CD4-positive, alpha-beta T cell (primary cell): Measurements from ENCODE around the gene HSD17B2. TPM values are rescaled to one million over a fixed set of nuclear protein-coding genes. Genes with fewer than 3 reads are reported as not detected.

Experiments
- ATAC-seq: fragments of 200-7000 bp; cut with Tn5 transposase; one replicate; pipeline ENCODE4 v1.10.0; 2022; ENCODE audit warnings: mild to moderate bottlenecking; ENCODE audit not compliant: poor library complexity
- CTCF ChIA-PET: fragments of 350-600 bp; sonication (Branson Sonifier 250); formaldehyde crosslinking; loops from one replicate; lab custom pipeline; 2021; ENCODE audit warnings: antibody characterized with exemption, inconsistent platforms; lab: Charles Lee
- POLR2A ChIA-PET: fragments of 350-600 bp; sonication (Branson Sonifier 250); formaldehyde crosslinking; loops from one replicate; lab custom pipeline; 2021; ENCODE audit warnings: antibody characterized with exemption, inconsistent platforms; lab: Charles Lee
- DNase-seq, 14 experiments: peaks; one replicate each; pipeline ENCODE4 v3.0.0-alpha.2; 2013 to 2020; ENCODE audit warnings: mixed read lengths in 2 of 14
- H3K27ac ChIP-seq, 2 donors: one replicate each; pipeline versions ENCODE4 v1.5.1 to v1.7.0; 2013; ENCODE audit warnings: low read length in 2 of 2, low read depth in 1 of 2, mild to moderate bottlenecking in 1 of 2
- H3K27me3 ChIP-seq, 2 experiments: 1 replicate in 1 of 2; 2 replicates in 1 of 2; pipeline versions ENCODE4 v1.6.1 to v1.7.0; 2013; ENCODE audit warnings: low read length in 2 of 2, control low read depth in 1 of 2, mild to moderate bottlenecking in 1 of 2, moderate library complexity in 1 of 2; ENCODE audit not compliant: insufficient read depth in 2 of 2, control insufficient read depth in 1 of 2
- H3K36me3 ChIP-seq: one replicate; pipeline ENCODE4 v1.6.1; 2013; ENCODE audit warnings: low read length, control low read depth; ENCODE audit not compliant: insufficient read depth
- H3K4me1 ChIP-seq: one replicate; pipeline ENCODE4 v1.6.1; 2013; ENCODE audit warnings: low read length, control low read depth; ENCODE audit not compliant: insufficient read depth
- H3K4me3 ChIP-seq: one replicate; pipeline ENCODE4 v1.5.1; 2013; ENCODE audit warnings: mild to moderate bottlenecking, low read length, moderate library complexity
- H3K9me3 ChIP-seq, 2 experiments: 1 replicate in 1 of 2; 2 replicates in 1 of 2; pipeline versions ENCODE4 v1.6.1 to v1.7.0; 2013; ENCODE audit warnings: low read length in 2 of 2, mild to moderate bottlenecking in 2 of 2, control low read depth in 1 of 2, moderate library complexity in 1 of 2; ENCODE audit not compliant: control insufficient read depth in 1 of 2, insufficient read depth in 1 of 2
- H3K27ac Mint-ChIP-seq: one replicate; pipeline ENCODE4 v1.8.0; 2020; ENCODE audit warnings: mixed read lengths
- H3K27me3 Mint-ChIP-seq: one replicate; pipeline ENCODE4 v1.8.0; 2021; ENCODE audit warnings: mixed read lengths
- H3K36me3 Mint-ChIP-seq: one replicate; pipeline ENCODE4 v1.8.0; 2021; ENCODE audit warnings: low read depth, mixed read lengths
- H3K4me1 Mint-ChIP-seq: one replicate; pipeline ENCODE4 v1.8.0; 2021; ENCODE audit warnings: low read depth, mixed read lengths
- H3K4me3 Mint-ChIP-seq: one replicate; pipeline ENCODE4 v1.8.0; 2020; ENCODE audit warnings: mild to moderate bottlenecking, mixed read lengths
- H3K9me3 Mint-ChIP-seq: one replicate; pipeline ENCODE4 v1.8.0; 2020; ENCODE audit warnings: mixed read lengths
- intact Hi-C, 2 experiments: fragments of 100-400 bp; cut with DNase I in 1 of 2; cut with micrococcal nuclease in 1 of 2; formaldehyde crosslinking; loops; one replicate each; pipeline versions ENCODE4 v1.15.1 to v1.9.0; 2023 to 2025; cut with DNase I, micrococcal nuclease
- total RNA-seq, 174 experiments: library from RNA in 2 of 174; stranded (reverse) in 2 of 174; gene quantifications; one replicate each; pipeline ENCODE4 v1.2.3 and lab custom pipeline; 2021 to 2026
- TF ChIP-seq, protein P1 (sequence below): fragments of 200-600 bp; IDR thresholded peaks from one replicate; pipeline ENCODE4 v1.8.0; 2022; ENCODE audit warnings: antibody characterized with exemption, mild to moderate bottlenecking

The HSD17B2 gene
- total RNA-seq, 2 experiments from 2014 or later: not detected

DNA sequence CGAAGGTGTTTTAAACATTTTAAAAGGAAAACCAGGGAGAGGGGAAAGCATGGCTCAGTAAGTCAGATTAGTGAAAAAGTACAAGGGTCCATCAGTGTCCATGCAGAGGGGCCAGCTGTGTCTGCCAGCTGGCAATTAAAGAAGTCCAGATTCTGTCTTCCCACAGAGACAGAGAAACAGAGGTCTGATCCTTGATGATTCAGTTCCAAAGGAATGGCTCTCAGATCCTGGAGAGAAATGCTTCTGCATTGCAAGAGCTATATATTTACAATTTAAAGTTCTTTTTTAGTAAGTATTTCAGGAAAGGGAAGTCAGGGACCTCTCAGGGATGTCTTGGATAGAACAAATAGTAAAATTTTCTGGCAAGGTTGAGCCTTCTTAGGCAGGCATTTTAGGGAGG lies 56.2 kb downstream of the HSD17B2 start:
- H3K36me3 Mint-ChIP-seq: no peaks in the 10 kb centered on the region
- CTCF ChIA-PET: no interaction called here
- POLR2A ChIA-PET: no interaction called here
- no peak overlapping the region for H3K27ac Mint-ChIP-seq
- no peak overlapping the region for H3K4me3 ChIP-seq
- no peaks in the 10 kb centered on the region for H3K9me3 Mint-ChIP-seq
- intact Hi-C loops: no loop called here
- H3K27me3 Mint-ChIP-seq: no peaks in the 10 kb centered on the region
- TF ChIP-seq, protein P1, sequence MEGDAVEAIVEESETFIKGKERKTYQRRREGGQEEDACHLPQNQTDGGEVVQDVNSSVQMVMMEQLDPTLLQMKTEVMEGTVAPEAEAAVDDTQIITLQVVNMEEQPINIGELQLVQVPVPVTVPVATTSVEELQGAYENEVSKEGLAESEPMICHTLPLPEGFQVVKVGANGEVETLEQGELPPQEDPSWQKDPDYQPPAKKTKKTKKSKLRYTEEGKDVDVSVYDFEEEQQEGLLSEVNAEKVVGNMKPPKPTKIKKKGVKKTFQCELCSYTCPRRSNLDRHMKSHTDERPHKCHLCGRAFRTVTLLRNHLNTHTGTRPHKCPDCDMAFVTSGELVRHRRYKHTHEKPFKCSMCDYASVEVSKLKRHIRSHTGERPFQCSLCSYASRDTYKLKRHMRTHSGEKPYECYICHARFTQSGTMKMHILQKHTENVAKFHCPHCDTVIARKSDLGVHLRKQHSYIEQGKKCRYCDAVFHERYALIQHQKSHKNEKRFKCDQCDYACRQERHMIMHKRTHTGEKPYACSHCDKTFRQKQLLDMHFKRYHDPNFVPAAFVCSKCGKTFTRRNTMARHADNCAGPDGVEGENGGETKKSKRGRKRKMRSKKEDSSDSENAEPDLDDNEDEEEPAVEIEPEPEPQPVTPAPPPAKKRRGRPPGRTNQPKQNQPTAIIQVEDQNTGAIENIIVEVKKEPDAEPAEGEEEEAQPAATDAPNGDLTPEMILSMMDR: no peak
- H3K4me1 Mint-ChIP-seq: peaks cover 9% of the 10 kb centered on the region
- no peak overlapping the region for H3K27ac ChIP-seq
- no peak for DNase-seq
- H3K27me3 ChIP-seq: peaks cover 0 to 4% of the 10 kb centered on the region in 2 experiments
- no peaks in the 10 kb centered on the region for H3K36me3 ChIP-seq
- H3K4me1 ChIP-seq: no peaks in the 10 kb centered on the region
- ATAC-seq: no peak
- H3K9me3 ChIP-seq: no peaks in the 10 kb centered on the region
- no peak overlapping the region for H3K4me3 Mint-ChIP-seq

DNA sequence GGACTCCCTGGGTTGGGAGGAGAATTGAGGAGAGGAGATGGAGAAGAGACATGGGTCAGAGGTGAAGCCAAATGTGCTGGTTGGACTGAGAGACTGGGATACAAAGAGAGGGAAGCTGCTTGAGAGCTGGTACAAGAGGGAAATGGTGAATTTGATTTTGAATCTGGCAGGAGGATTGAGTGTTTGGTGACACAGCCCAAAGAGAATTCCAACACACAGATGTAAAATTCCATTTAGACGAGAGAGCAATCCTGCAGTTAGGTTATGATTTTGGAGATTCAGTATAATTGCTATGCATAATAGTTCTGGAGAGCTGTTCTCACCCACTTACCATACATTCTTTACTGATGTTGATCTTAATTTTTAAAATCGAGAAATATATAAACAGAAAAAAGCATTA lies 57.7 kb downstream of the HSD17B2 start:
- ChIA-PET CTCF (no interaction called here), POLR2A (no interaction called here)
- Mint-ChIP-seq H3K36me3 (no peaks in the 10 kb centered on the region), H3K4me3 (no peak overlapping the region), H3K27ac (no peak overlapping the region), H3K9me3 (no peaks in the 10 kb centered on the region), H3K4me1 (peaks cover 9% of the 10 kb centered on the region), H3K27me3 (no peaks in the 10 kb centered on the region)
- Histone ChIP-seq H3K4me3 (no peak overlapping the region), H3K36me3 (no peaks in the 10 kb centered on the region), H3K9me3 (no peaks in the 10 kb centered on the region), H3K27me3 (peaks cover 0 to 4% of the 10 kb centered on the region in 2 experiments), H3K4me1 (no peaks in the 10 kb centered on the region), H3K27ac (no peak overlapping the region)
- DNase-seq (no peak), ATAC-seq (no peak)
- intact Hi-C loops: no loop called here
- TF ChIP-seq, protein P1: no peak

DNA sequence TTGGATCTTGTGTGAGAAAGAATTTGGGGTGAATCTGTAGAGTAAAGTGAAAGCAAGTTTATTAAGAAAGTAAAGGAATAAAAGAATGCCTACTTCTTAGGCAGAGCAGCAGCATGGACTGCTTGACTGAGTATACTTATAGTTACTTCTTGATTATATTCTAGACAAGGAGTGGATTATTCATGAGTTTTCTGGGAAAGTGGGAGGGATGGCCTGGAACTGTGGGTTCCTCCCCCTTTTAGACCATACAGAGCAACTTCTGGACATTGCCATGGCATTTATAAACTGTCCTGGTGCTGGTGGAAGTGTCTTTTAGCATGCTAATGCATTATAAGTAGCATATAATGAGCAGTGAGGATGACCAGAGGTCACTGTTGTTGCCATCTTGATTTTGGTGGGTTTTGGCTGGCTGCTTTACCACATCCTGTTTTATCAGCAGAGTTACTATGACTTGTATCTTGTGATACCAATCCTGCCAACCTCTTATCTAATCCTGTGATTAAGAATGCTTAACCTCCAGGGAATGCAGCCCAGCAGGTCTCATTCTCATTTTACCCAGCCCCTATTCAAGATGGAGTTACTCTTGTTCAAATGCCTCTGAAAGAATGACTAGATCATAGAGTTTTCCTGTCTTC lies 58.7 kb downstream of the HSD17B2 start:
- POLR2A ChIA-PET: interaction anchor here (1.2 kb wide), 1 partner anchor 76 kb away, joined by 3 read pairs; the partner anchor contains the start of gene MPHOSPH6
- no peak overlapping the region for H3K4me3 Mint-ChIP-seq
- no peak for ATAC-seq
- H3K36me3 Mint-ChIP-seq: no peaks in the 10 kb centered on the region
- intact Hi-C loops: no loop called here
- Histone ChIP-seq H3K27me3 (peaks cover 0 to 4% of the 10 kb centered on the region in 2 experiments), H3K27ac (no peak overlapping the region), H3K4me3 (no peak overlapping the region), H3K4me1 (no peaks in the 10 kb centered on the region), H3K9me3 (no peaks in the 10 kb centered on the region), H3K36me3 (no peaks in the 10 kb centered on the region)
- TF ChIP-seq, protein P1: no peak
- CTCF ChIA-PET: no interaction called here
- no peaks in the 10 kb centered on the region for H3K9me3 Mint-ChIP-seq
- no peak overlapping the region for H3K27ac Mint-ChIP-seq
- DNase-seq: no peak
- H3K27me3 Mint-ChIP-seq: peaks cover under 1% of the 10 kb centered on the region
- H3K4me1 Mint-ChIP-seq: peaks cover 9% of the 10 kb centered on the region
